GM12864 (cell line): ENCODE results near the gene DNAJB9.

Source experiments
- DNase-seq: peaks from one replicate; pipeline ENCODE4 v3.0.0-alpha.2; 2011; ENCODE audit warnings: low read depth
- H3K4me3 ChIP-seq: 2 replicates; pipeline ENCODE4 v1.5.1; 2011; ENCODE audit warnings: mild to moderate bottlenecking, low read depth, low read length, control low read depth
- TF ChIP-seq, protein P1 (sequence below): IDR thresholded peaks from 2 replicates; pipeline ENCODE4 v1.5.1; 2011; ENCODE audit warnings: low read depth, mild to moderate bottlenecking, moderate library complexity, low read length, control low read depth, inconsistent platforms; ENCODE audit errors: missing control alignments

Gene DNAJB9

DNA sequence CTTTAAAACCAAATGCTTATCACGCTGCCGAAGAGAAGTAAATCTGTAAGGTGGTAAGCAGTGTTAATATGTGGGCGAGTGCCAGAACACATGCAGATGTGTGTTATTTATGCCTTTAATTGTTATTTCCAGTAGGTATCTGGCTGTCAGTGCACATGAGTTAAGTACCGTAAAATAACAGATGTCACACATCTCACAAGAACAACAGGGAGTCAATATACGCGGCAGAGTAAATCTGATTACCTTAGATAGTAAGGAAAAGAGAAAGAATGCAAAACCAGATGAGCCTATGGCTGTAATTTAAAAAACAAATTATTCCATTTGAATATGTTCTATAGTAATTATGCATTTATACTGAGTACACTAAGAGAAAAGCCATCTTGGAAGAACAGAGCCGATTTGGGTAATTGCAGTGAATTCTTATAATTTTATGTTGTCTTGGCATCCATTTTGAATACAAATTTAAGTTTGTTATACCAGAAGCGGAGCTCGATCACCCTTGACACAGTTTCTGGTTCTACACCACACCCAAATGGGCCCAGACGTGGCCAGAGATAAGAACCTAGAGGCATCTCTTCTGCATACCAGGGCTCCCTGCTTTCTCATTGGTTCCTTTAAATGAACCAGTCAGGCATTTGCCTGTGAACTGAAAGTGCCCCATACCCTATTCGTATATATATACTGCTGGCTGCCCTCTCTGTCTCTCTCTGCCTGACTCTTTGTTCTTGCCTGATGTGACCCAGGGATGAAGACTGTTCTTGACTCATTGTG, 34.8 kb downstream of the DNAJB9 start:
- TF ChIP-seq, protein P1, sequence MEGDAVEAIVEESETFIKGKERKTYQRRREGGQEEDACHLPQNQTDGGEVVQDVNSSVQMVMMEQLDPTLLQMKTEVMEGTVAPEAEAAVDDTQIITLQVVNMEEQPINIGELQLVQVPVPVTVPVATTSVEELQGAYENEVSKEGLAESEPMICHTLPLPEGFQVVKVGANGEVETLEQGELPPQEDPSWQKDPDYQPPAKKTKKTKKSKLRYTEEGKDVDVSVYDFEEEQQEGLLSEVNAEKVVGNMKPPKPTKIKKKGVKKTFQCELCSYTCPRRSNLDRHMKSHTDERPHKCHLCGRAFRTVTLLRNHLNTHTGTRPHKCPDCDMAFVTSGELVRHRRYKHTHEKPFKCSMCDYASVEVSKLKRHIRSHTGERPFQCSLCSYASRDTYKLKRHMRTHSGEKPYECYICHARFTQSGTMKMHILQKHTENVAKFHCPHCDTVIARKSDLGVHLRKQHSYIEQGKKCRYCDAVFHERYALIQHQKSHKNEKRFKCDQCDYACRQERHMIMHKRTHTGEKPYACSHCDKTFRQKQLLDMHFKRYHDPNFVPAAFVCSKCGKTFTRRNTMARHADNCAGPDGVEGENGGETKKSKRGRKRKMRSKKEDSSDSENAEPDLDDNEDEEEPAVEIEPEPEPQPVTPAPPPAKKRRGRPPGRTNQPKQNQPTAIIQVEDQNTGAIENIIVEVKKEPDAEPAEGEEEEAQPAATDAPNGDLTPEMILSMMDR = no peak
- DNase-seq = no peak
- H3K4me3 ChIP-seq = no peak overlapping the region

DNA sequence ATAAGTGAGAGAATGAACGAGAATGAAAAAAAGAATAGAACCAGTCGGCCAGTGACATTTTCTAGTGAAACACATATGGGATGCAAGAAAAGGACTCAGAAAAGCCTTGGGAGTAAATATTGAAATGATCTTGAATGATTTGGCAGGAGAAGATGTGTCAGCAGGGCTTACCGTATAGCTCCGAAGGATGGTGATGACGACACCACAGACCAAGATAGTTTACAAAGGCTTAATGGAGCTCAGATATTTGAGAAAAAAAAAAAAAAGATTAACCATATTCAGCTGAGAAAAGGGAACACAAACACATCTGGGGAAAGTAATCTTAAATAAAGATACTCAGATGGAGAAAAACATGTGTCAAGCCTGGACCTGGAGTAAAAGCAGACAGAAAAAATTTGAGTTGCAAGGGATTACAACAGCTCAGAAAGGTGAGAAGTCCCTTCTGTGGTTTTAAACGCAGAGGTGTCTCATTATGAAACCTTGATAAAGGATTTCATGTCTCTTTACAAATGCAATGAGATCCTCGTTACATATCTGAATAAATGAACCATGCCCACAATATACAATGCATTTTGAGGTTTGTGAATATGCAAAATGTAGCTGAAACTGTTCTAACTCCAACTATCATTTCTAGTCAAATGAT, 36.0 kb downstream of the DNAJB9 start:
- no peak for DNase-seq
- no peak overlapping the region for H3K4me3 ChIP-seq
- TF ChIP-seq, protein P1 = no peak

DNA sequence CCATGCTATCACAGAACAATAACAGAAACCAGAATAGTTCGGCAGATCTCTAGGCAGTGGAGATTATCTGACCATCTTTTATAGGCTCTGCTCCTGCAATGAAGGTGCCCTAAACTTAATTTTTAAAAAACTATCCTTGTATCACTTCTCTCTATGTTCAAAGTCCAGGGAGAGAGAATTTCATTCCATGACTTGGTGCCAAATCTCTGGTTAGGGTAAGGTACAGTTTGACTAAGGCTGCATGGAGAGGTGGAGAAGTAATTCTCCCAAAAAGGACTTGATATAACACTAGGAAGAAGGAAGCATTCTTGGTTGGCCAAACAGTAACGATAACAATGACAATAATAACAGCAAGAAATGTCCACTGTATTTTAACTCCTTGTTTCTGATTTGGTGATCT, 40.0 kb downstream of the DNAJB9 start:
- no peak for DNase-seq
- TF ChIP-seq, protein P1 = no peak
- H3K4me3 ChIP-seq = no peak overlapping the region

DNA sequence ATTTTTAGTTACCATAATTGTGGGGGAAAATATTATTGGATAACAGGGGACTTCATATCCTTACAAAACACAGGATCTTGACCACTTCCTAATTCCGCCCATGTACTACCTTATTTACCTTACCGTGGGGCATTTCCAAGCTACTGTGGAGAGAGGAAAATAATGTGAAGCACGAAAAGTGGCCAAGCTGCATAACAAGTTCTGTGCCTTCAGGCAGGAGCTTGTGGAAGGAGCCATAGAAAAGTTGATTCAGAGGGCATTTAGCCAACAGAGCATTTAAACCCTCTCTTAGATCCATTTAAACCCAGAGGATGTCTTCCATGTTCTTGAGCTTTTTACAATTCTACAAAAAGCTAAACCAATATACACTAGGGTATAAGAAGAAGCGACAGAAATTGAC, 41.6 kb downstream of the DNAJB9 start:
- TF ChIP-seq, protein P1 = no peak
- DNase-seq = no peak
- H3K4me3 ChIP-seq = no peak overlapping the region

DNA sequence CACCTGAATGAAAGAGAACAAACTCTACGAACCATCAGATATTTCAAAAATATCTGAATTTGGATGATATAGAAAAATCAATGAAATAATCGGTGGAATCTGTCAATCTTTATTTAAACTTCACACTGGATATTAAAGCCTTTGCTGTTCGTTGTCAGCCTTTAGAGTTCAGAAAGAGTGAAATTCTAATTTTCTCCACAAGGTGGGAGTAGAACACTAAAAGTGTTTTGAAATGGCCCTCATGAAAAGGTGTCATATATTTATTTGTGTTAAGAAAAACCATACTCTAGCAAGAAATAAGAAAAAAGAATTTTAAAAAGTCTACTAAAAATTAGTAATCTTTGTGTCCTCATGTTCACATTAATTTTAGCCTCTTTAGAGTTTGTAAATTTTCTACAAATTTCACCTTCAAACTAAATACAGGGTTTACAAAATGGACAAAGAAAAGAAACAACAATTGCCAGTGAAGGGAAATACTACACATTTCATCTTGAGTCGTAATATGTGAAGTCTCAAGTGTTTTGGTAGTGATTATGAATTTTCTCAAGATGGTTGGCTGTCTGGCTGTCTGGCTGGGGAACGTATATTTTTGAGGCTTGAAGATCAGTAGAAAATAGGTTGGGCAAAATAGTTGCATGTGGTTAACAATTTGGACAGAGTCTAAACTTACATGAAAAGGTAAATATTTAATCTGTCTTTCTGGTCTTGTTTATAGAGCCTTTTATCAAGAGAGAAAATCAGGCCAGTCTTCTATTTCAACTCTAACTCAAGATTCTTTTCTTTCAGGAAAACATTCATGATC, 43.7 kb downstream of the DNAJB9 start:
- H3K4me3 ChIP-seq = no peak overlapping the region
- DNase-seq = no peak
- TF ChIP-seq, protein P1 = peak; percentile 48

DNA sequence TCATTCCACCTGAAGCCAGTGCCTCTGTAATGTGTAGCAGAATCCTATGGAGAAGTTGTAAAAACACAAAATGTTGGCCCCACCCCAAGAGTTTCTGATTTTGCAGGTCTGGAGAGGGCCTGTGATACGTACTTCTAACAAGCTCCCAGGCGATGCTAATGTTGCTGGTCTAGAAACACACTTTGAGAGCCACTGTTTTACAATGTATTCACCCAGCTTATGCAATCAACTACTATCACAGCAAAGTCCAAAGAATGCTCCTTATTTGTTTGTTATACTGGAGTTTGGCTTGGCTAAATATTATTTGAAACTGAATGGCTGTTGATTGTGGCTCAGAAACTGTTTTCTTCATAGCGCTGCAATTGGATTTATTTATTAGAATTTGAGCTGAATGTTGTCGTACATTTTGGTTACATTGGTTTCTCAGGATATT, 44.3 kb downstream of the DNAJB9 start:
- TF ChIP-seq, protein P1 = no peak
- DNase-seq = no peak
- no peak overlapping the region for H3K4me3 ChIP-seq
